KMS-11 (cell line): ENCODE results near the gene ZSWIM8.

ENCODE experiments used
- H2AFZ ChIP-seq: fragments of 200-600 bp; sonication (generic); 2 replicates; pipeline ENCODE4 v1.6.1; 2016; ENCODE audit warnings: antibody characterized with exemption, mixed run types, low read depth
- H3K27ac ChIP-seq: fragments of 200-600 bp; sonication (generic); 2 replicates; pipeline ENCODE4 v1.6.1; 2016; ENCODE audit warnings: mild to moderate bottlenecking, mixed run types
- H3K27me3 ChIP-seq: fragments of 200-600 bp; sonication (generic); 2 replicates; pipeline ENCODE4 v1.6.1; 2017; ENCODE audit warnings: mild to moderate bottlenecking, low read depth, mixed run types, moderate library complexity; ENCODE audit not compliant: insufficient read depth
- H3K36me3 ChIP-seq: fragments of 200-600 bp; sonication (generic); 2 replicates; pipeline ENCODE4 v1.6.1; 2017; ENCODE audit warnings: mild to moderate bottlenecking, mixed run types; ENCODE audit not compliant: insufficient read depth
- H3K4me1 ChIP-seq: fragments of 200-600 bp; sonication (generic); 2 replicates; pipeline ENCODE4 v1.6.1; 2016; ENCODE audit warnings: mild to moderate bottlenecking, low read depth, mixed run types; ENCODE audit not compliant: poor library complexity, severe bottlenecking
- H3K4me2 ChIP-seq: fragments of 200-600 bp; sonication (generic); 2 replicates; pipeline ENCODE4 v1.7.0; 2016; ENCODE audit warnings: mild to moderate bottlenecking, mixed run types
- H3K4me3 ChIP-seq: fragments of 200-600 bp; sonication (generic); IDR thresholded peaks from 2 replicates; pipeline ENCODE4 v1.6.1; 2017; ENCODE audit warnings: low read depth, low read length, mixed read lengths; ENCODE audit not compliant: insufficient read depth
- H3K79me2 ChIP-seq: fragments of 200-600 bp; sonication (generic); 2 replicates; pipeline ENCODE4 v1.6.1; 2016; ENCODE audit warnings: low read depth, mixed run types; ENCODE audit not compliant: insufficient read depth
- H3K9ac ChIP-seq: fragments of 200-600 bp; sonication (generic); 2 replicates; pipeline ENCODE4 v1.6.1; 2016; ENCODE audit warnings: mild to moderate bottlenecking, mixed run types
- H4K20me1 ChIP-seq: fragments of 200-600 bp; sonication (generic); 2 replicates; pipeline ENCODE4 v1.6.1; 2016; ENCODE audit warnings: mild to moderate bottlenecking, mixed run types; ENCODE audit not compliant: insufficient read depth
- CTCF ChIP-seq: fragments of 200-600 bp; sonication (generic); conservative IDR thresholded peaks from 2 replicates; pipeline ENCODE4 v1.6.1; 2017; ENCODE audit warnings: low read depth, mild to moderate bottlenecking, antibody characterized with exemption, low read length, moderate library complexity, mixed read lengths

Gene ZSWIM8

DNA sequence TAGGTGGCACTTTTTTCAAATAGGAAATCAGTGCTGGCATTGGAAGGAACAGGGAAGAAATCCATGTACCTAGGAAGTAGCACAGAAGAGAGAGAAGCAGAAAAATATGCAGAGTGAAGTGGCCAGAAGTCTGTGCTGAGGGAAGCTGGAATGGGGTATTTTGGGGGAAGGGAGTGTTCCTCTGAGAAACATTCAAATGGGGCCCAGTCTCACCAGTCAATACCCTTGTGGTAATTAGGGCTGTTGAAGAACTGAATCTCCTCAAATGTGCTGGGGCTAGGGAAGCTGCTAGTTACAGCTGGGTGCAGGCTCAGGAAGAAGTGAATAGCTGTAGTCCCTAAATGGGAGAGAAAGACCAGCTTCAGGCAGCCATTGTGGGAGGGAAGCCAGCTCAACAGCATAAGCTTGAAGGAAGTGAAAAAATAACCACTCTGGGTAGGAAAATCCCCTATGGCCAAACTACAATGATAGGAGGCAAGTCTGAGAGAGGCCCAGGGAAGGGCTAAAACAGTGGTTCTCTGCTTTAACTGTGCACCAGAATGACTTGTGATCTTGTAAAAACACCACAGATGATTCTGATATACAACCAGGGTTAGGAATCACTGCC, 18.4 kb downstream of the ZSWIM8 start:
- no peak overlapping the region; the same call in 1 of the 2 replicates for H3K9ac ChIP-seq
- peaks cover 34% of the 10 kb centered on the region for H3K4me1 ChIP-seq
- H2AFZ ChIP-seq, result peak overlapping the region; percentile 32; the same call in 1 of the 2 replicates
- H3K79me2 ChIP-seq, result no peaks in the 10 kb centered on the region
- H4K20me1 ChIP-seq, result no peaks in the 10 kb centered on the region
- no peaks in the 10 kb centered on the region for H3K36me3 ChIP-seq
- TF ChIP-seq CTCF, result no peak
- H3K4me2 ChIP-seq, result peak overlapping the region; percentile 23
- no peak overlapping the region for H3K4me3 ChIP-seq
- H3K27me3 ChIP-seq, result no peaks in the 10 kb centered on the region
- peak overlapping the region; percentile 68 for H3K27ac ChIP-seq

DNA sequence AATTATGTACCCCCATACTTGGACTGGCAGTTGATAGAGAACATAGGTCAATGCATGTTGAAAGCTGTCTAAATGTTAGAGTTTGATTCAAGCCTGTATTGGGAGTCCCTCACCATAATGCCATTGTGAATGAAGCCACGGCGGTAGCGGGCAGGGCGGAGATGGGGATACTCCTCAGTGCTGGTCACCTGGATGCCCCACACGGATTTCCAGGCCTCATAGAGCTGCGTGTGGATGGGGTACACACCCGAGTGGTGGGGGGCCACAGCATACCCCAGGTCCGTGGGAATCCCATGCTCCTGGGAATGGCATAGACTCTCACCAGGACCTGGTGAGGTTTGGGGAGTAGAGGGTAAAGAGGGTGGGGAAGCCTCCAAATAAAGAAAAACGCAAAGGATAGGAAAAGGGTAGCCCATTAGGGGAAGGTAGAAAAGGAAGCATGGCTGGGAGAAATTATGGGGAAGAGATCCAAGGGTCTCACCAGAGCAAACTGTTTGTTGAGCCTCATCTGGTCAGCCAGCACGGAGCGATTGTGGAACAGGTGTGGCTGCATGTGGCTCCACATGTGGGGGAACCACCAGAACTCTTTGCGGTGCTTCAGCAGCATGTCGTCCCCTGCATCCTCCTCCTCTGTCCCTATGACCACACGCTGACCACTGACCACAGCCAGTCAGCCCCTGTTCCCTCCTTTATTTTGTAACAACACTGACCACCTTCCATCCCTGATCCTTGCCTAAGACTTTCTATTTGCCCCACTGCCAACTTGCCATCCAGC, 21.0 kb downstream of the ZSWIM8 start:
- peaks cover 41% of the 10 kb centered on the region for H3K4me1 ChIP-seq
- TF ChIP-seq CTCF, result no peak
- H3K79me2 ChIP-seq, result no peaks in the 10 kb centered on the region
- H2AFZ ChIP-seq, result no peak overlapping the region
- H3K4me2 ChIP-seq, result no peak overlapping the region
- H3K27ac ChIP-seq, result no peak overlapping the region
- H3K4me3 ChIP-seq, result no peak overlapping the region
- no peaks in the 10 kb centered on the region for H3K27me3 ChIP-seq
- no peaks in the 10 kb centered on the region for H4K20me1 ChIP-seq
- no peak overlapping the region for H3K9ac ChIP-seq
- no peaks in the 10 kb centered on the region for H3K36me3 ChIP-seq

DNA sequence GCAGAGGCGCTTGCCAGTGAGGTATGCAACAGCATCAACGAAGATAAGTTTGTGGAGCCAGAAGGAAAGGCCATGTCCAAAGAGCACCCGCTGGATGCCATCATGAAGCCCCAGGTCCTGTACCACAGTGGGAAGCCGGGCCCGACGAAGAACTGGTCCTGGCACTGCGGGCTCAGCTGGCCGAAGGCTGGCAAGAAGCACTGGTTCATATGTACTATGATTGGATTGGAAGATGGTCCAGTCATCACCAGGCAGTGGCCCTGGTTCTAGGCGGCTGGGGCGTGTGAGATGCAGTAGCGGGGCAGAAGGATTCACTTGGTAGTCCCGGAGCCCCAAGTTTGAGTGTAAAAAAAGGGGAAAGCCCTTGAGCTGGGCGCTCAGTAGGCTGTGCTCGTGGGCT, 22.1 kb downstream of the ZSWIM8 start:
- Histone ChIP-seq H3K36me3 (no peaks in the 10 kb centered on the region), H3K4me1 (peaks cover 41% of the 10 kb centered on the region), H4K20me1 (no peaks in the 10 kb centered on the region), H3K79me2 (no peaks in the 10 kb centered on the region), H3K27ac (no peak overlapping the region), H3K27me3 (no peaks in the 10 kb centered on the region), H3K4me2 (no peak overlapping the region), H3K9ac (no peak overlapping the region), H3K4me3 (no peak overlapping the region), H2AFZ (no peak overlapping the region)
- TF ChIP-seq CTCF, result no peak

DNA sequence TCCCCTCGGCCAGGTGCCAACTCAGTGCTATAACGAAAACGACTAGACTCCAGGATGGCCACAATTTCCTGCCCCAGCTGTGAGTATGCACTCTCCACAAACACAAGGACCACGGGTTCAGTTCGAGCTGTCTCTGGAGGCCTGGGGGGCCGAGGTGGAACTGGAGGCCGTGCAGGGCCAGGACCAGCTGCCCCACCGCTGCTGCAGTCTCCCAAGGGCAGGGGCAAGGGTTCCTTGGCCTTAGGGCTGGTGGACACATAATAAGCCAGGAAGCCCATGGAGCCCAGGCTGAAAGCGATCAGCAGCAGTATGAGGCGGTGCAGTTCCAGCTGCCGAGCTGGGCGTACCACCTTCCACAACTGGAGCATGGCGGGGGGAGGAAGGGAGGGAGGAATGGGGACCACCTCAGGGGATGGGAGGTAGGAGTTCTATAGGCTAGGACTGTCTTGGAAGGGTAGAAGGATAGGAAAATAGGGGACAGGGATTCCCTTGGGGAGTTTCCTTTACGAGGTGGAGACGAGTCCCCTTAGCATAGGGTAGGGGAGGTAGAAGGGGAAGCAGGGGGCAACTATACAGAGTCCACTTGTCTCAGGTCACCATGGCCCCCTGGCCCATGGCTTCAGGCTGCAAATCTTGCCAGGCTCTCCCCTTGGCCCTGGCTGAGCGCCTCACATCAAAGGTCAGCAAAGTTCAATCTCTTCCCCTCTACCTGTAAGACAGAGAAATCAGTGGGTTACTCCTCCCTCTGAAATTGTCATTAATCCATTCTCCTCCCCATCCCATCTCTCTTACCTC, 22.8 kb downstream of the ZSWIM8 start:
- Histone ChIP-seq H3K36me3 (no peaks in the 10 kb centered on the region), H3K27ac (no peak overlapping the region), H4K20me1 (no peaks in the 10 kb centered on the region), H3K4me2 (no peak overlapping the region), H3K27me3 (no peaks in the 10 kb centered on the region), H2AFZ (no peak overlapping the region), H3K79me2 (no peaks in the 10 kb centered on the region), H3K4me1 (peaks cover 35% of the 10 kb centered on the region), H3K9ac (no peak overlapping the region), H3K4me3 (no peak overlapping the region)
- TF ChIP-seq CTCF, result no peak
